ENCODE results near the gene ADCY10.

GRCh38 chr1:167782946-167783345 is 131.0 kb downstream of the ADCY10 start:
- TF ChIP-seq SIN3A (IDR thresholded peaks at IDR 0.05; ENCODE audit: borderline replicate concordance, insufficient read depth, low read depth, low read length) (no peak), CTCF (IDR thresholded peaks at IDR 0.05) (no peak)
